ENCODE results near the gene TRIM44.

Gene TRIM44

GRCh38 chr11:35717043-35717442 lies 54.5 kb downstream of the TRIM44 start:
- TF ChIP-seq CTCF (IDR thresholded peaks at IDR 0.05): no peak

DNA sequence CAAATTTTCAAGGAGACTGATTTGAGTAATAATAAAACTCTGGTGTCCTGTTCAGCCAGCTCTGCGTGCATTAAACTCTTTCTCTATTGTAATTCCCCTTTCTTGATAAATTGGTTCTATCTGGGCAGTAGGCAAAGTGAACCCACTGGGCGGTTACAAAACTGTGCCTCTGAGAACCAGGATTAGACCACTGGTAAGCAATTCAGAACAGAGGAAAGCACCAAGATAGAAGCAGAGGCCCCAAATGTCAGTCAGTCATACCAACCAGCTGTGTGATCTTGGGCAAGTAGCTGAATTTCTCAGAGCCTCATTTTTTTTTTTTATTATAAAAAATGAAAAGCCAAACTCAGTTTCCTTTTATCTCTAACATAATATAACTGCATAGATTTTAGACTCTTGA lies 54.9 kb downstream of the TRIM44 start:
- no peak for TF ChIP-seq CTCF (IDR thresholded peaks at IDR 0.05)

DNA sequence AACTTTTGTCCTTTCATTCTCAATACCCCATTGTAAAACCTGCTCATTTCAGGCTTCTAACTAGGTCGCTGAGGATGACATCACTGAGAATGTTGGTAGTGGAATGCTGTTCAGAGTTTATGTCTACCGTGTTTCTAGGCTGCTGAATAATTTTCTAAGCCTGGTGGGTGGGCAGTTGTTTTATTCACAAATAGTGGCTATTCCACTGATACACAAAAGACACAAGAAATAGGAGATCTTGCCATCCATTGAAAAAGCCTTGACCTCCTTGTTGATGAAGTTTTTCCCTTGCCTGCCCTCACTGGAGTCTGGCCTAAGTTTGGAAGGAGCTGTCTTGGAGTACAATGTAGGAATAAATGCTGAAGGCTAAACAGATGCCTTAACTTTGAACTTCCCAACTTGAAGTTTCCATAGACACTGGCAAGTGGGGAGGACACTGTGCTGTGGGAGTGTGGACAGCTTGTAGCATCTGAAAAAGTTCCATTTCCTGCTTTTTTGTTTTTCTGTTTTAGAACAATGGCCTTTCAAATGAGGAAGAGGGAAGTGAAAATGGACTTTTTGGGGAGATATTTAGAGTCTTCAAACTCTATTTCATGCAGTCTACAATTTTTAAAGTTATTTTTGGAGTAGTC lies 59.2 kb downstream of the TRIM44 start:
- TF ChIP-seq CTCF (IDR thresholded peaks at IDR 0.05): no peak

- no peak for TF ChIP-seq CTCF (IDR thresholded peaks at IDR 0.05)
Measured at GRCh38 chr11:35722641-35723040, 60.1 kb downstream of the TRIM44 start.

- no peak for TF ChIP-seq CTCF (IDR thresholded peaks at IDR 0.05)
Measured at GRCh38 chr11:35723493-35723892, 60.9 kb downstream of the TRIM44 start.

DNA sequence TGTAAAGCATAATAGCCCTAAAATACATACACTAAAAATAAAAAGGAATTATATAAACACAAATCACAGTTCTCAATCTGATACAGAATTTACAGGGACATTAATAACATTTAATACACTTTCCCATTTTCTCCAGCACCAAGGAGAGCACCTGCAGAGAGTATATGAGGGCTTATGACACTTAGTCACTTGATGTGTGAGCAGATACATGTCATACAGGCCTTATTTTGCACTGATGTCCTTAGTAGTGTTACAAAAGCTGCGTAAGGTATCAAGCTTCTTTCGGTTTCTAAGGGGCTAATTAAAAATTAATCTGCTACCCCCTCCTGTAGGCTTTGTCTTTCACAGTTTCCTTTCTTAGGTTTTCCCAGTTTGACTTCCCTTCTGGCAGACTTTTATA lies 61.3 kb downstream of the TRIM44 start:
- no peak for TF ChIP-seq CTCF (IDR thresholded peaks at IDR 0.05)

DNA sequence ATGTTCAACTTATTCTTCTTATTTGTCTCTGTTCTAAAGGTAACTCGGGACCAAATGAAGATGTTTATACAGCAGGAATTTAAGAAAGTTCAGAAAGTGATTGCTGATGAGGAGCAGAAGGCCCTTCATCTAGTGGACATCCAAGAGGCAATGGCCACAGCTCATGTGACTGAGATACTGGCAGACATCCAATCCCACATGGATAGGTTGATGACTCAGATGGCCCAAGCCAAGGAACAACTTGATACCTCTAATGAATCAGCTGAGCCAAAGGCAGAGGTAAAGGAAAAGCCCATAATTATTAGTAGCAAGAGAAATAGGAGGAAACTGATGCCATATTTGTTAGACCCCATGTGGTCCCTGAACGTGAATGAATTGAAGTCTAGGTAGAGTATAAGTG lies 63.3 kb downstream of the TRIM44 start:
- no peak for TF ChIP-seq CTCF (IDR thresholded peaks at IDR 0.05)

- no peak for TF ChIP-seq CTCF (IDR thresholded peaks at IDR 0.05)
Measured at GRCh38 chr11:35727140-35727539, 64.6 kb downstream of the TRIM44 start.
